Pons (tissue), 1 donor: ENCODE results near the gene DIP2C.
A peak's percentile ranks its signal among the peaks of the same experiment; 100 is the strongest.
"Not testable (repeated sequence)": the region's sequence is repeated elsewhere in the genome, so short reads cannot be mapped to it uniquely, and the experiment has no call there.

Source experiments
- DNase-seq: peaks from one replicate; pipeline ENCODE4 v3.0.0-alpha.2; 2016; ENCODE audit warnings: low spot score

DIP2C gene, protein sequence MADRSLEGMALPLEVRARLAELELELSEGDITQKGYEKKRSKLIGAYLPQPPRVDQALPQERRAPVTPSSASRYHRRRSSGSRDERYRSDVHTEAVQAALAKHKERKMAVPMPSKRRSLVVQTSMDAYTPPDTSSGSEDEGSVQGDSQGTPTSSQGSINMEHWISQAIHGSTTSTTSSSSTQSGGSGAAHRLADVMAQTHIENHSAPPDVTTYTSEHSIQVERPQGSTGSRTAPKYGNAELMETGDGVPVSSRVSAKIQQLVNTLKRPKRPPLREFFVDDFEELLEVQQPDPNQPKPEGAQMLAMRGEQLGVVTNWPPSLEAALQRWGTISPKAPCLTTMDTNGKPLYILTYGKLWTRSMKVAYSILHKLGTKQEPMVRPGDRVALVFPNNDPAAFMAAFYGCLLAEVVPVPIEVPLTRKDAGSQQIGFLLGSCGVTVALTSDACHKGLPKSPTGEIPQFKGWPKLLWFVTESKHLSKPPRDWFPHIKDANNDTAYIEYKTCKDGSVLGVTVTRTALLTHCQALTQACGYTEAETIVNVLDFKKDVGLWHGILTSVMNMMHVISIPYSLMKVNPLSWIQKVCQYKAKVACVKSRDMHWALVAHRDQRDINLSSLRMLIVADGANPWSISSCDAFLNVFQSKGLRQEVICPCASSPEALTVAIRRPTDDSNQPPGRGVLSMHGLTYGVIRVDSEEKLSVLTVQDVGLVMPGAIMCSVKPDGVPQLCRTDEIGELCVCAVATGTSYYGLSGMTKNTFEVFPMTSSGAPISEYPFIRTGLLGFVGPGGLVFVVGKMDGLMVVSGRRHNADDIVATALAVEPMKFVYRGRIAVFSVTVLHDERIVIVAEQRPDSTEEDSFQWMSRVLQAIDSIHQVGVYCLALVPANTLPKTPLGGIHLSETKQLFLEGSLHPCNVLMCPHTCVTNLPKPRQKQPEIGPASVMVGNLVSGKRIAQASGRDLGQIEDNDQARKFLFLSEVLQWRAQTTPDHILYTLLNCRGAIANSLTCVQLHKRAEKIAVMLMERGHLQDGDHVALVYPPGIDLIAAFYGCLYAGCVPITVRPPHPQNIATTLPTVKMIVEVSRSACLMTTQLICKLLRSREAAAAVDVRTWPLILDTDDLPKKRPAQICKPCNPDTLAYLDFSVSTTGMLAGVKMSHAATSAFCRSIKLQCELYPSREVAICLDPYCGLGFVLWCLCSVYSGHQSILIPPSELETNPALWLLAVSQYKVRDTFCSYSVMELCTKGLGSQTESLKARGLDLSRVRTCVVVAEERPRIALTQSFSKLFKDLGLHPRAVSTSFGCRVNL (N-terminal part only)

GRCh38 chr10:689452-690371 is at the start of gene DIP2C:
Gene DIP2C, minus strand, starts transcription at chr10:689668. Its CDS starts 90 bp downstream, at chr10:689578.
- peak; percentile 31 for DNase-seq

DNA sequence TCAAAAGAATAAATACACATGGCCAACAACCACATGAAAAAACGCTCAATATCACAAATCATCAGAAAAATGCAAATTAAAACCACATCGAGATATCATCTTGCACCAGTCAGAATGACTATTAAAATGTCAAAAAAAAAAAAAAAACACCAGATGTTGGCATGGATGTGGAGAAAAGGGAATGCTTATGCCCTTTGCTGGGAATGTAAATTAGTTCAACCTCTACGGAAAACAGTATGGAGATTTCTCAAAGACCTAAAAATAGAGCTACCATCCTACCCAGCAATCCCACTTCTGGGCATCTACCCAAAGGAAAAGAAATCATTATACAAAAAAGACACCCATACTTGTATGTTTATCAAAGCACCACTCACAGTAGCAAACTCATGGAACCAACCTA is 45.0 kb upstream of the DIP2C start:
- no peak for DNase-seq

GRCh38 chr10:733086-733485 is 43.6 kb upstream of the DIP2C start:
- DNase-seq, result no peak

DNA sequence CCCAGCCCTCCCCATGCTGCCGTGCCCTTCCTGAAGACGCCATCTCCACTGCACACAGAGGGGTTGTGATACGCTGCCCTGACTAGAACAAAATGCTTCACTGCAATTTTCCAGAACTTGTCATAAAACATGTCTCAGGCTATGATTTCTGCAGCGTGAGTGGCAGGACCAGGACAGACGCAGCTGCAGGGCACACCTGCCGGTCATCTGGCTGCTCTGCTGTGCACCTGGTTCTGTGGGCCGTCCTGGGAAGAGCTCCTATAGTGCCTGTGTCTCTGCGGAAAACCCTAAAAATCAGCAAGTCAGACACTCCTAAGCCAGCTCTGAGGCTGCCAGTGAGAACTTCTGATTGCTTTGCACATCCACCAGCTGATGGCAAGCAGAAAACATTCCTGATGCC is 39.7 kb upstream of the DIP2C start:
- no peak for DNase-seq

GRCh38 chr10:728603-729002 is 39.1 kb upstream of the DIP2C start:
- no peak for DNase-seq

DNA sequence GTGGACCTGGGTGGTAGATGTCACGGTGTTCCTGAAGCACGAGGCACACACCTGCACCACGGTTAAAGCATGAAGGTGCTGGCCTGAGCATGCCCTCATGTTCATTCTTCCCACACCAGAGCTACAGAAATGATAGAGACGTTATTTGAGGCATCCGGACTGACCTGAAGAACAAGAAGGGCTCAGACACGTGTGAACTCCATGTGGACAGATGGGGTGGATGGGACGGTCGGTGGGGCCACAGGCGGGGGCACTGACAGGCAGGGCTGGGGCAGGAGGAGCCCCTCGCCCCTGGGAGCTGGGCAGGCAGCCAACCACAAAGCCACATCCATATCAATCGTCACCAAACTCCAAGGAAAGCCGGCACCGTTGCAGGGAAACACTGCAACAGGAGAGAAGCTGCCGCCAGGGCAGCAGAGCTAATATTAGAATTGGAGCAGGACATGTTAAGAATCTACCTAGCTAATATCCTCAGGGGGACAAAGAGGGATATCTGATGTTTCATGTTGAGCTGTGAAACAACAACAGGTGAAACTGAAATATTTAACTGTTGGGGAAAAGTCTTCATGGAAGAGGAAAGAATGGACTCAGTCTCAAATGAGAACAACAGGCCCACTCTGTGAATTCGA is 37.8 kb upstream of the DIP2C start:
- no peak for DNase-seq

GRCh38 chr10:725786-726185 is 36.3 kb upstream of the DIP2C start:
- no peak for DNase-seq

DNA sequence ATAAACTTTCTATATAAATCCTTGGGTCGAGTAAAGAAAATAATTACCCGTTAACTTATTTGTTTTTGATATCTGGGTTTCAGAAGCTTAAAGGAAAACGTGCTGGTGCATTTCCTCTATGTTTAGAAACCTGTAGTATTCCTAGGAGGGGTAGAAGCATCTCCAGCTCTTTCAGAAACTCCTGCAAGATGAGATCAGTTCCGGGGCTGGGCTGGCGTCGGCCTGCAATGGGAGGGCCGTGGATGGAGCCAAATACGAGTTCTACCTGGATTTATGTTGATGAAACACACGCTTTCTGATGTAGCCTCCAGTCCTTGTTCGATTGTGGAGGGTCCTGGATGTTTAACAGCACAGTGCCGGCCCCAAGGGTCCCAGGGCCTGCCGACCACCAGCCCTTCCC is 35.8 kb upstream of the DIP2C start:
- DNase-seq, result no peak

DNA sequence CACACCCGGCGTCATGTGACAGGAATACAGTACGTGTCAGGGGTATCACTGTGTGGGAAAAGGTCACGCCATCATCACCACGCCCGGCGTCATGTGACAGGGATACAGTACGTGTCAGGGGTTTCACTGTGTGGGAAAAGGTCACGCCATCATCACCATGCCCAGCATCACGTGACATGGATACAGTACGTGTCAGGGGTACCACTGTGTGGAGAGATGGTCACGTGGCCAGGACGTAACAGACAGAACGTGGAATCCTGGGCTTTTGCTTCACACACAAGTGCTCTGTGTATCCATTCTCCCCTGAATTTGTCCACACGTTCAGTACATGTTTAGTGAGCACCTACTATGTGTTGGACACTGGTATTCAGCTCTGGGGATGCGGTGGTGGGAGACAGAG is 34.5 kb upstream of the DIP2C start:
- no peak for DNase-seq

DNA sequence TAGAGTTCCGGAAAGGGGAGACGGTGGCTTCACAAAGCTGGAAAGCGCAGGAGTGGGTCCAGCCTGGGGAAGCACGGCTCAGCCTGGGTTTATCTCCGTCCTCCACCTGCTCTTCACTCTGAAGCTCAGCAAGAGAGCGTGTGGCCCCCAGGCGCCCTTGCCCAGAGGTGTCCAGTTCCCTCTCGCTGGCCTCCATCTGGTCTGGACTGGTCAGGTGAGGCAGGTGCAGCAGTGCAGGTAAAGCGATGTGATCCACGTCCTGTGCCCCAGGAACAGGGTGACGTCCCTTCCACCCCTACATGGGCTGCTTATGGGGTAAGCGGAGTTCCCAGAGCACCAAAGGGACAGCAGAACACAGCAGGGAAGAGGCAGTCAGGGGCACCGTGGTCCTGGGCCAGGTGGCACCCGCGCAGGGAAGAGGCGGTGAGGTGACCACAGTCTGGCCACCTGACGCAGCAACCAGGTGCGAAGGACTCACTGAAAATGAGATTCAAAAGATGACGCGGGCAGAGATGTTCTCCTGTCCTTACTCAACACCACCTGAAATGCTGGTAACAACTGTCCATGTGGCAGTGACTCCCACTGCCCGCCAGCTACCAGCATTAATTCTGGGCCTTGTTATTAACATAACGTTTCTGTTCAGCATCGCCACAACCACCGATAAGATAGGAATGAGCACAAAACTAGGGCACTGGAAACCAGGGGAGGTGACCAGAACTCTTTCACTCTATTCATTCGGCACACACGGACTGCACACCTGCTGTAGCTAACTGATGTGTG is 33.0 kb upstream of the DIP2C start:
- DNase-seq, result no peak

- DNase-seq, result no peak
These were observed 28.8 kb upstream of the DIP2C start for GRCh38 chr10:718143-718700.

DNA sequence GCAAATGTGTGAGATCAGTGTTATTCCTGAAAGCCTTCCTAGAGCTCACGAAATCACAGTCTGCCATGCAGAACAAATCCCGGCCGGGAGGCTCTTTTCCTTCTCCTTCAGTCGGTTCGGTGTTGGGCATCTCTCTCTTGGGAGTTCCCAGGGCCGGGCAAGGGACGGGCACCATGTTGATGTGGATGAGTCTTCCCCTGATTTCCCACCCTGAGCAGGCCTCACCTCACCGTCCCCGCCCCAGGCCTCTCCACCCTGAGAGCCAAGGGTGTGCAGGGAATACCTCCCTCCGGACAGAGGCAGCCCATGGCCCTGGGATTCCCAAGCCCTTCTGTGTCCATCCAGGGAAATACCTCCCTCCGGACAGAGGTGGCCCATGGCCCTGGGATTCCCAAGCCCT is 28.0 kb upstream of the DIP2C start:
- no peak for DNase-seq

DNA sequence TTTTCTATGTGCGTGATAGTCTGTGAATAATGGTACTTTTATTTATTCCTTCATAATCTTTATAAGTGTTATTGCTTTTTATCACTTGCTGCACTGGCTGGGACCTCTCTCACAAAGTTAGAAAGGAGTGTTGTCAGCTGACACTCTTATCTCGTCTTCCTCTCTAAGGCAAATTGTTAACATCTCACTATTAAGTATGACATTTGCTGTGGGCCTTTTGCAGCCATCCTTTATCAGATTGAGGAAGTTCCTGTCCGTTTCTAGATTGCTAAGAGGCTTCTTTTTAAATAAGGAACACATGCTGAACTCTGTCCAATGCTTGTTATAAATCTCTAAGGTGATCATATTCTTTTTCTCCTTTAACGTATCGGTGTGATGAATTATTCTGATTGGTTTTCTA is 27.4 kb upstream of the DIP2C start:
- no peak for DNase-seq

GRCh38 chr10:714214-714613 is 24.7 kb upstream of the DIP2C start:
- DNase-seq, result no peak

- DNase-seq, result no peak
These were observed 23.1 kb upstream of the DIP2C start for GRCh38 chr10:712575-712974.

GRCh38 chr10:712089-712488 is 22.6 kb upstream of the DIP2C start:
- DNase-seq, result no peak

- no peak for DNase-seq
These were observed 18.4 kb upstream of the DIP2C start for GRCh38 chr10:707861-708260.

GRCh38 chr10:707456-707855 is 18.0 kb upstream of the DIP2C start:
- no peak for DNase-seq

- DNase-seq, result no peak
These were observed 13.7 kb upstream of the DIP2C start for GRCh38 chr10:703118-703517.

DNA sequence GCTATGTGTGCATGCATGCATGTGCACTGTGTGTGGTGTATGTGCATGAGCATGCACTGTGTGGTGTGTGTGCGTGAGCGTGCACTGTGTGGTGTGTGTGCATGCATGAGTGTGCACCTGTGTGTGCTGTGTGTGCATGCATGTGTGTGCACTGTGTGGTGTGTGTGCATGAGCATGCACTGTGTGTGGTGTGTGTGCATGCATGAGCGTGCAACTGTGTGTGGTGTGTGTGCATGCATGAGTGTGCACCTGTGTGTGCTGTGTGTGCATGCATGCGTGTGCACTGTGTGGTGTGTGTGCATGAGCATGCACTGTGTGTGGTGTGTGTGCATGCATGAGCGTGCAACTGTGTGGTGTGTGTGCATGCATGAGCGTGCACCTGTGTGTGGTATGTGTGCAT is 10.7 kb upstream of the DIP2C start:
- DNase-seq, result not testable (repeated sequence)
